Panc1 (cell line): Measurements from ENCODE around the gene LSG1.

Source experiments
- POLR2AphosphoS5 ChIP-seq: IDR thresholded peaks from 2 replicates; pipeline ENCODE4 v1.6.1; 2012; ENCODE audit warnings: mild to moderate bottlenecking, low read depth, low read length, moderate library complexity
- SIN3A ChIP-seq: IDR thresholded peaks from 2 replicates; pipeline ENCODE4 v1.6.1; 2012; ENCODE audit warnings: low read depth, mild to moderate bottlenecking, low read length, moderate library complexity, borderline replicate concordance; ENCODE audit not compliant: insufficient read depth
- TCF7L2 ChIP-seq: IDR thresholded peaks from 2 replicates; pipeline ENCODE4 v1.6.1; 2011; ENCODE audit warnings: mild to moderate bottlenecking, low read depth, low read length, inconsistent platforms
- TF ChIP-seq, protein P1 (sequence below): fragments of 450-650 bp; IDR thresholded peaks from 2 replicates; pipeline ENCODE4 v1.5.1; 2017; ENCODE audit warnings: mild to moderate bottlenecking
- TF ChIP-seq, protein P2 (sequence below), 2 experiments: IDR thresholded peaks; 2 replicates each; pipeline ENCODE4 v1.6.1; 2011 to 2012; ENCODE audit warnings: low read depth in 2 of 2, control low read depth in 1 of 2, low read length in 1 of 2, mild to moderate bottlenecking in 1 of 2, moderate library complexity in 1 of 2; ENCODE audit not compliant: insufficient read depth in 1 of 2

DNA sequence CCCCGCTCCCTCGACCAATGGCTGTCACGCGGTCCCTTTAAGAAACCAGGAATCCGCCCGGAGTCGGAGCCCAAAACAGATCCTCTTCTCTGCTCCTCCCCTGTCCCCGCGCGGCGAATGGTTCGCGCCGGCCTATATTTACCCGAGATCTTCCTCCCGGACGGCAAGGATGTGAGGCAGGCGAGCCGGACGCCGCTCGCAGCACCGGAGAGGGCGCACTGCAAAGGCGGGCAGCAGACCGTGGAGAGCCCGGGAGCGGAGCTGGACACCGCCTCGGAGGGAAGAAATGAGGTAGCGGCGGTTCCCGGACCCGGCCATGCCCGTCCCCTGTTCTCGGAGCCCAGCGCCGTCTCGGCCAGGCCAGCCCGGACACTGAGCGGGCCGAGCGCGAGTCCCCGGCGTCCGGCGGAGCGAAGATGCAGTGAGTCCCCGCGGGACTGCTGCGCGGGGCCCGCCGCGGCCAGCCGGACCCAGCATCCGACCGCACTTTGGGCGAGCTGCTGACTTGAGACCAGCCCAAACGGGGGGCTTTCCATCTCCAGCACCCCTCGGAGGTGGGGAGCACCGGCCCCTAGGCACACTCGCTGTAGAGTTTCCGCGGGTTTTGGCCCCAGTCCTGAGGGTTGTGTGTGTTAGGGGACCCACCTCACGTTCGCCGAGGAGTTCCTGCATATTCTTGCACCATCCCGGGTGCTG is 13.9 kb upstream of the LSG1 start, which contains the start of gene FAM43A:
- TF ChIP-seq SIN3A: peak; percentile 94
- TF ChIP-seq POLR2AphosphoS5: peak; percentile 100
- TF ChIP-seq, protein P1, sequence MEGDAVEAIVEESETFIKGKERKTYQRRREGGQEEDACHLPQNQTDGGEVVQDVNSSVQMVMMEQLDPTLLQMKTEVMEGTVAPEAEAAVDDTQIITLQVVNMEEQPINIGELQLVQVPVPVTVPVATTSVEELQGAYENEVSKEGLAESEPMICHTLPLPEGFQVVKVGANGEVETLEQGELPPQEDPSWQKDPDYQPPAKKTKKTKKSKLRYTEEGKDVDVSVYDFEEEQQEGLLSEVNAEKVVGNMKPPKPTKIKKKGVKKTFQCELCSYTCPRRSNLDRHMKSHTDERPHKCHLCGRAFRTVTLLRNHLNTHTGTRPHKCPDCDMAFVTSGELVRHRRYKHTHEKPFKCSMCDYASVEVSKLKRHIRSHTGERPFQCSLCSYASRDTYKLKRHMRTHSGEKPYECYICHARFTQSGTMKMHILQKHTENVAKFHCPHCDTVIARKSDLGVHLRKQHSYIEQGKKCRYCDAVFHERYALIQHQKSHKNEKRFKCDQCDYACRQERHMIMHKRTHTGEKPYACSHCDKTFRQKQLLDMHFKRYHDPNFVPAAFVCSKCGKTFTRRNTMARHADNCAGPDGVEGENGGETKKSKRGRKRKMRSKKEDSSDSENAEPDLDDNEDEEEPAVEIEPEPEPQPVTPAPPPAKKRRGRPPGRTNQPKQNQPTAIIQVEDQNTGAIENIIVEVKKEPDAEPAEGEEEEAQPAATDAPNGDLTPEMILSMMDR: peak; percentile 36
- TF ChIP-seq, protein P2, sequence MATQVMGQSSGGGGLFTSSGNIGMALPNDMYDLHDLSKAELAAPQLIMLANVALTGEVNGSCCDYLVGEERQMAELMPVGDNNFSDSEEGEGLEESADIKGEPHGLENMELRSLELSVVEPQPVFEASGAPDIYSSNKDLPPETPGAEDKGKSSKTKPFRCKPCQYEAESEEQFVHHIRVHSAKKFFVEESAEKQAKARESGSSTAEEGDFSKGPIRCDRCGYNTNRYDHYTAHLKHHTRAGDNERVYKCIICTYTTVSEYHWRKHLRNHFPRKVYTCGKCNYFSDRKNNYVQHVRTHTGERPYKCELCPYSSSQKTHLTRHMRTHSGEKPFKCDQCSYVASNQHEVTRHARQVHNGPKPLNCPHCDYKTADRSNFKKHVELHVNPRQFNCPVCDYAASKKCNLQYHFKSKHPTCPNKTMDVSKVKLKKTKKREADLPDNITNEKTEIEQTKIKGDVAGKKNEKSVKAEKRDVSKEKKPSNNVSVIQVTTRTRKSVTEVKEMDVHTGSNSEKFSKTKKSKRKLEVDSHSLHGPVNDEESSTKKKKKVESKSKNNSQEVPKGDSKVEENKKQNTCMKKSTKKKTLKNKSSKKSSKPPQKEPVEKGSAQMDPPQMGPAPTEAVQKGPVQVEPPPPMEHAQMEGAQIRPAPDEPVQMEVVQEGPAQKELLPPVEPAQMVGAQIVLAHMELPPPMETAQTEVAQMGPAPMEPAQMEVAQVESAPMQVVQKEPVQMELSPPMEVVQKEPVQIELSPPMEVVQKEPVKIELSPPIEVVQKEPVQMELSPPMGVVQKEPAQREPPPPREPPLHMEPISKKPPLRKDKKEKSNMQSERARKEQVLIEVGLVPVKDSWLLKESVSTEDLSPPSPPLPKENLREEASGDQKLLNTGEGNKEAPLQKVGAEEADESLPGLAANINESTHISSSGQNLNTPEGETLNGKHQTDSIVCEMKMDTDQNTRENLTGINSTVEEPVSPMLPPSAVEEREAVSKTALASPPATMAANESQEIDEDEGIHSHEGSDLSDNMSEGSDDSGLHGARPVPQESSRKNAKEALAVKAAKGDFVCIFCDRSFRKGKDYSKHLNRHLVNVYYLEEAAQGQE (IDR thresholded peaks at IDR 0.05; ENCODE audit: insufficient read depth in 1 of 2, low read depth in 2 of 2, low read length in 1 of 2): no peak; a peak in 1 of 4 replicates
- peak; percentile 85 for TF ChIP-seq TCF7L2
